Measurements from ENCODE around the gene DENND10.
A peak's percentile ranks its signal among the peaks of the same experiment; 100 is the strongest.
"Not testable (repeated sequence)": the region's sequence is repeated elsewhere in the genome, so short reads cannot be mapped to it uniquely, and the experiment has no call there.

The DENND10 gene

GRCh38 chr10:119105899-119106298 is 2.0 kb downstream of the DENND10 start:
- peak overlapping the region; percentile 20 for H3K27ac Mint-ChIP-seq
- H3K4me3 Mint-ChIP-seq, result peak overlapping the region; percentile 90
- not testable (repeated sequence) for DNase-seq (ENCODE audit: low spot score); H3K9me3 Mint-ChIP-seq; H3K27me3 Mint-ChIP-seq (ENCODE audit: low read depth)
- H3K4me1 Mint-ChIP-seq (ENCODE audit: low read depth), result peaks cover 27% of the 10 kb centered on the region
- H3K36me3 Mint-ChIP-seq (ENCODE audit: low read depth), result peaks cover 30% of the 10 kb centered on the region

GRCh38 chr10:119107106-119107505 is 3.2 kb downstream of the DENND10 start:
- H3K27ac Mint-ChIP-seq; H3K27me3 Mint-ChIP-seq (ENCODE audit: low read depth); H3K9me3 Mint-ChIP-seq; H3K4me3 Mint-ChIP-seq; DNase-seq (ENCODE audit: low spot score): not testable (repeated sequence)
- Mint-ChIP-seq H3K4me1 (ENCODE audit: low read depth) (peaks cover 24% of the 10 kb centered on the region), H3K36me3 (ENCODE audit: low read depth) (peaks cover 35% of the 10 kb centered on the region)

- H3K36me3 Mint-ChIP-seq (ENCODE audit: low read depth), result peaks cover 36% of the 10 kb centered on the region
- H3K27me3 Mint-ChIP-seq (ENCODE audit: low read depth); H3K4me3 Mint-ChIP-seq; H3K27ac Mint-ChIP-seq; DNase-seq (ENCODE audit: low spot score); H3K9me3 Mint-ChIP-seq: not testable (repeated sequence)
- H3K4me1 Mint-ChIP-seq (ENCODE audit: low read depth), result peaks cover 21% of the 10 kb centered on the region
These were observed 3.9 kb downstream of the DENND10 start for GRCh38 chr10:119107771-119108170.

- H3K27ac Mint-ChIP-seq, result no peak overlapping the region
- H3K9me3 Mint-ChIP-seq, result no peaks in the 10 kb centered on the region
- DNase-seq (ENCODE audit: low spot score), result no peak
- H3K4me1 Mint-ChIP-seq (ENCODE audit: low read depth), result peaks cover 17% of the 10 kb centered on the region
- no peaks in the 10 kb centered on the region for H3K27me3 Mint-ChIP-seq (ENCODE audit: low read depth)
- H3K36me3 Mint-ChIP-seq (ENCODE audit: low read depth), result peaks cover 53% of the 10 kb centered on the region
- H3K4me3 Mint-ChIP-seq, result no peak overlapping the region
These were observed 8.1 kb downstream of the DENND10 start for GRCh38 chr10:119112056-119112455.

GRCh38 chr10:119113751-119114732 is 10.1 kb downstream of the DENND10 start:
- Mint-ChIP-seq H3K9me3 (no peaks in the 10 kb centered on the region), H3K4me3 (no peak overlapping the region)

GRCh38 chr10:119115926-119116325 is 12.0 kb downstream of the DENND10 start:
- no peaks in the 10 kb centered on the region for H3K27me3 Mint-ChIP-seq (ENCODE audit: low read depth)
- peaks cover 20% of the 10 kb centered on the region for H3K4me1 Mint-ChIP-seq (ENCODE audit: low read depth)
- H3K36me3 Mint-ChIP-seq (ENCODE audit: low read depth), result peaks cover 61% of the 10 kb centered on the region
- H3K27ac Mint-ChIP-seq, result no peak overlapping the region
- no peaks in the 10 kb centered on the region for H3K9me3 Mint-ChIP-seq
- no peak for DNase-seq (ENCODE audit: low spot score)
- no peak overlapping the region for H3K4me3 Mint-ChIP-seq

More at GRCh38 chr10:119113751-119114732, 10.1 kb downstream of the DENND10 start:
- Mint-ChIP-seq H3K27ac (peak overlapping the region; percentile 61), H3K27me3 (ENCODE audit: low read depth) (no peaks in the 10 kb centered on the region), H3K4me1 (ENCODE audit: low read depth) (peaks cover 12% of the 10 kb centered on the region), H3K36me3 (ENCODE audit: low read depth) (peaks cover 54% of the 10 kb centered on the region)
- no peak for DNase-seq (ENCODE audit: low spot score)

GRCh38 chr10:119116326-119116951 is 12.5 kb downstream of the DENND10 start:
- H3K36me3 Mint-ChIP-seq (ENCODE audit: low read depth), result peaks cover 66% of the 10 kb centered on the region
- no peaks in the 10 kb centered on the region for H3K27me3 Mint-ChIP-seq (ENCODE audit: low read depth)
- H3K4me3 Mint-ChIP-seq, result no peak overlapping the region
- no peak overlapping the region for H3K27ac Mint-ChIP-seq
- no peaks in the 10 kb centered on the region for H3K9me3 Mint-ChIP-seq
- H3K4me1 Mint-ChIP-seq (ENCODE audit: low read depth), result peaks cover 20% of the 10 kb centered on the region
- no peak for DNase-seq (ENCODE audit: low spot score)

- H3K27me3 Mint-ChIP-seq (ENCODE audit: low read depth), result no peaks in the 10 kb centered on the region
- H3K4me1 Mint-ChIP-seq (ENCODE audit: low read depth), result peaks cover 20% of the 10 kb centered on the region
- peaks cover 74% of the 10 kb centered on the region for H3K36me3 Mint-ChIP-seq (ENCODE audit: low read depth)
- no peak overlapping the region for H3K4me3 Mint-ChIP-seq
- no peaks in the 10 kb centered on the region for H3K9me3 Mint-ChIP-seq
- no peak for DNase-seq (ENCODE audit: low spot score)
- H3K27ac Mint-ChIP-seq, result no peak overlapping the region
These were observed 14.3 kb downstream of the DENND10 start for GRCh38 chr10:119118231-119118630.

GRCh38 chr10:119119400-119119799 is 15.5 kb downstream of the DENND10 start:
- Mint-ChIP-seq H3K27ac (peak overlapping the region; percentile 65), H3K4me3 (no peak overlapping the region), H3K9me3 (no peaks in the 10 kb centered on the region), H3K4me1 (ENCODE audit: low read depth) (peaks cover 12% of the 10 kb centered on the region), H3K36me3 (ENCODE audit: low read depth) (peaks cover 64% of the 10 kb centered on the region), H3K27me3 (ENCODE audit: low read depth) (no peaks in the 10 kb centered on the region)
- DNase-seq (ENCODE audit: low spot score), result no peak

GRCh38 chr10:119120413-119120867 is 16.5 kb downstream of the DENND10 start:
- no peak for DNase-seq (ENCODE audit: low spot score)
- Mint-ChIP-seq H3K9me3 (no peaks in the 10 kb centered on the region), H3K27me3 (ENCODE audit: low read depth) (no peaks in the 10 kb centered on the region), H3K36me3 (ENCODE audit: low read depth) (peaks cover 63% of the 10 kb centered on the region), H3K4me1 (ENCODE audit: low read depth) (peaks cover 11% of the 10 kb centered on the region), H3K27ac (peak overlapping the region; percentile 10), H3K4me3 (no peak overlapping the region)

GRCh38 chr10:119120875-119121274 is 17.0 kb downstream of the DENND10 start:
- H3K27ac Mint-ChIP-seq, result no peak overlapping the region
- DNase-seq (ENCODE audit: low spot score), result no peak
- H3K27me3 Mint-ChIP-seq (ENCODE audit: low read depth), result no peaks in the 10 kb centered on the region
- peaks cover 66% of the 10 kb centered on the region for H3K36me3 Mint-ChIP-seq (ENCODE audit: low read depth)
- H3K4me3 Mint-ChIP-seq, result no peak overlapping the region
- peaks cover 12% of the 10 kb centered on the region for H3K4me1 Mint-ChIP-seq (ENCODE audit: low read depth)
- no peaks in the 10 kb centered on the region for H3K9me3 Mint-ChIP-seq

- peaks cover 24% of the 10 kb centered on the region for H3K4me1 Mint-ChIP-seq (ENCODE audit: low read depth)
- DNase-seq (ENCODE audit: low spot score), result no peak
- H3K36me3 Mint-ChIP-seq (ENCODE audit: low read depth), result peaks cover 77% of the 10 kb centered on the region
- H3K9me3 Mint-ChIP-seq, result no peaks in the 10 kb centered on the region
- no peak overlapping the region for H3K4me3 Mint-ChIP-seq
- no peaks in the 10 kb centered on the region for H3K27me3 Mint-ChIP-seq (ENCODE audit: low read depth)
- peak overlapping the region; percentile 6 for H3K27ac Mint-ChIP-seq
These were observed 22.0 kb downstream of the DENND10 start for GRCh38 chr10:119125942-119126341.

GRCh38 chr10:119129721-119130120 is 25.8 kb downstream of the DENND10 start:
- Mint-ChIP-seq H3K4me1 (ENCODE audit: low read depth) (peaks cover 51% of the 10 kb centered on the region), H3K27ac (peak overlapping the region; percentile 97), H3K4me3 (no peak overlapping the region), H3K27me3 (ENCODE audit: low read depth) (no peaks in the 10 kb centered on the region), H3K9me3 (no peaks in the 10 kb centered on the region), H3K36me3 (ENCODE audit: low read depth) (peaks cover 87% of the 10 kb centered on the region)
- no peak for DNase-seq (ENCODE audit: low spot score)
